SK-N-SH treated with all-trans-retinoic acid at 6 μM for 48 hours (cell line): ENCODE measurements around the gene RTL9.

ENCODE experiments used
- ATAC-seq: fragments of 200-7000 bp; cut with Tn5 transposase; 3 replicates; pipeline ENCODE4 v1.9.1; 2020; ENCODE audit warnings: mild to moderate bottlenecking, moderate library complexity
- ARNTL ChIP-seq: fragments of 450-650 bp; formaldehyde crosslinking; IDR thresholded peaks from 2 replicates; pipeline ENCODE4 v1.5.0; 2020; ENCODE audit warnings: low read depth, mild to moderate bottlenecking, moderate library complexity, borderline replicate concordance
- BACH2 ChIP-seq: fragments of 250-450 bp; sonication (Bioruptor Pico); IDR thresholded peaks from 2 replicates; pipeline ENCODE4 v1.9.0; 2021; ENCODE audit warnings: mild to moderate bottlenecking, borderline replicate concordance
- CSDC2 ChIP-seq: fragments of 250-450 bp; sonication (Bioruptor Pico); IDR thresholded peaks from 2 replicates; pipeline ENCODE4 v1.5.0; 2020; ENCODE audit warnings: mild to moderate bottlenecking, moderate library complexity
- CSRNP3 ChIP-seq: fragments of 250-450 bp; sonication (Bioruptor Pico); IDR thresholded peaks from 2 replicates; pipeline ENCODE4 v1.5.1; 2021; ENCODE audit warnings: mild to moderate bottlenecking, moderate library complexity
- ESRRG ChIP-seq: fragments of 250-450 bp; sonication (Bioruptor Pico); IDR thresholded peaks from 2 replicates; pipeline ENCODE4 v1.6.1; 2021; ENCODE audit warnings: mild to moderate bottlenecking
- GLIS3 ChIP-seq: fragments of 250-450 bp; sonication (Bioruptor Pico); IDR thresholded peaks from 2 replicates; pipeline ENCODE4 v1.5.0; 2020; ENCODE audit warnings: mild to moderate bottlenecking, moderate library complexity
- OSR1 ChIP-seq: fragments of 250-450 bp; sonication (Bioruptor Pico); IDR thresholded peaks from 2 replicates; pipeline ENCODE4 v1.8.0; 2022; ENCODE audit warnings: moderate library complexity, mild to moderate bottlenecking, inconsistent platforms
- PATZ1 ChIP-seq: fragments of 250-450 bp; sonication (Bioruptor Pico); IDR thresholded peaks from 2 replicates; pipeline ENCODE4 v1.8.0; 2020; ENCODE audit warnings: mild to moderate bottlenecking, moderate library complexity, borderline replicate concordance
- POU6F1 ChIP-seq: fragments of 250-450 bp; sonication (Bioruptor Pico); IDR thresholded peaks from 2 replicates; pipeline ENCODE4 v1.8.0; 2021; ENCODE audit warnings: low read depth, mild to moderate bottlenecking, moderate library complexity, borderline replicate concordance
- PPARA ChIP-seq: fragments of 250-450 bp; sonication (Bioruptor Pico); IDR thresholded peaks from 2 replicates; pipeline ENCODE4 v1.5.0; 2020; ENCODE audit warnings: mild to moderate bottlenecking, borderline replicate concordance
- SNAI2 ChIP-seq: fragments of 250-450 bp; sonication (Bioruptor Pico); IDR thresholded peaks from 2 replicates; pipeline ENCODE4 v1.5.0; 2020; ENCODE audit warnings: mild to moderate bottlenecking, moderate library complexity
- TCF4 ChIP-seq: fragments of 250-450 bp; sonication (Bioruptor Pico); IDR thresholded peaks from 2 replicates; pipeline ENCODE4 v1.8.0; 2021; ENCODE audit warnings: mild to moderate bottlenecking, moderate library complexity, borderline replicate concordance
- TOX ChIP-seq: fragments of 250-450 bp; sonication (Bioruptor Pico); IDR thresholded peaks from 2 replicates; pipeline ENCODE4 v1.8.0; 2021; ENCODE audit warnings: mild to moderate bottlenecking, moderate library complexity, borderline replicate concordance
- TSHZ2 ChIP-seq: fragments of 250-450 bp; sonication (Bioruptor Pico); IDR thresholded peaks from 2 replicates; pipeline ENCODE4 v1.5.0; 2020; ENCODE audit warnings: mild to moderate bottlenecking, moderate library complexity
- ZC3H10 ChIP-seq: fragments of 250-450 bp; sonication (Bioruptor Pico); IDR thresholded peaks from 2 replicates; pipeline ENCODE4 v1.5.1; 2021; ENCODE audit warnings: mild to moderate bottlenecking, moderate library complexity
- ZFP3 ChIP-seq: fragments of 250-450 bp; sonication (Bioruptor Pico); IDR thresholded peaks from 2 replicates; pipeline ENCODE4 v1.5.0; 2020; ENCODE audit warnings: mild to moderate bottlenecking, moderate library complexity
- ZFP30 ChIP-seq: fragments of 450-650 bp; formaldehyde crosslinking; IDR thresholded peaks from 2 replicates; pipeline ENCODE4 v1.5.0; 2022; ENCODE audit warnings: mild to moderate bottlenecking, moderate library complexity
- ZNF70 ChIP-seq: fragments of 450-650 bp; formaldehyde crosslinking; IDR thresholded peaks from 2 replicates; pipeline ENCODE4 v1.5.0; 2020; ENCODE audit warnings: mild to moderate bottlenecking, moderate library complexity
- ZNF8 ChIP-seq: fragments of 450-650 bp; formaldehyde crosslinking; IDR thresholded peaks from 2 replicates; pipeline ENCODE4 v1.5.0; 2020; ENCODE audit warnings: mild to moderate bottlenecking, moderate library complexity

The RTL9 gene

GRCh38 chrX:110321670-110322069, 37.0 kb upstream of the RTL9 start:
- no peak for ATAC-seq
- TF ChIP-seq ESRRG (CRISPR knock-in tag) (no peak), ZC3H10 (CRISPR knock-in tag) (no peak), BACH2 (CRISPR knock-in tag) (no peak), SNAI2 (CRISPR knock-in tag) (no peak), TSHZ2 (CRISPR knock-in tag) (no peak), ZFP3 (CRISPR knock-in tag) (no peak)

- peak; percentile 19; the same call in 2 of the 3 replicates for ATAC-seq
- TF ChIP-seq BACH2 (CRISPR knock-in tag) (no peak), ESRRG (CRISPR knock-in tag) (no peak), ZNF8 (no peak), CSRNP3 (CRISPR knock-in tag) (no peak), PPARA (CRISPR knock-in tag) (no peak), CSDC2 (CRISPR knock-in tag) (no peak), POU6F1 (CRISPR knock-in tag) (no peak), OSR1 (CRISPR knock-in tag) (no peak), ARNTL (no peak), SNAI2 (CRISPR knock-in tag) (no peak), ZNF70 (CRISPR knock-in tag) (no peak), ZC3H10 (CRISPR knock-in tag) (no peak), TOX (CRISPR knock-in tag) (no peak), TCF4 (no peak), ZFP3 (CRISPR knock-in tag) (no peak), PATZ1 (CRISPR knock-in tag) (no peak), TSHZ2 (CRISPR knock-in tag) (no peak), ZFP30 (CRISPR knock-in tag) (no peak)
Measured at GRCh38 chrX:110322603-110323002, 36.0 kb upstream of the RTL9 start.

GRCh38 chrX:110326712-110327111, 31.9 kb upstream of the RTL9 start:
- no peak for ATAC-seq

More at GRCh38 chrX:110326712-110327111, 31.9 kb upstream of the RTL9 start:
- TF ChIP-seq CSRNP3 (CRISPR knock-in tag), result no peak
- no peak for TF ChIP-seq POU6F1 (CRISPR knock-in tag)
- TF ChIP-seq PPARA (CRISPR knock-in tag), result no peak
- no peak for TF ChIP-seq ZC3H10 (CRISPR knock-in tag)
- TF ChIP-seq ZNF8, result no peak
- TF ChIP-seq TSHZ2 (CRISPR knock-in tag), result no peak
- TF ChIP-seq CSDC2 (CRISPR knock-in tag), result no peak
- no peak for TF ChIP-seq ESRRG (CRISPR knock-in tag)
- TF ChIP-seq ARNTL, result no peak
- no peak for TF ChIP-seq GLIS3 (CRISPR knock-in tag)
- no peak for TF ChIP-seq ZFP30 (CRISPR knock-in tag)
- no peak for TF ChIP-seq ZNF70 (CRISPR knock-in tag)
